Ascending aorta (tissue), 2 donors: ENCODE data around the gene AKAP7. TPM values are rescaled to one million over a fixed set of nuclear protein-coding genes. Genes with fewer than 3 reads are reported as not detected.

Experiments used
- DNase-seq, 2 donors: peaks; one replicate each; pipeline ENCODE4 v3.0.0-alpha.2; 2019; ENCODE audit warnings: low spot score in 2 of 2
- H3K27ac ChIP-seq, 2 donors: fragments of 200-600 bp; sonication (generic); one replicate each; pipeline ENCODE4 v1.5.1; 2016 to 2017; ENCODE audit warnings: mild to moderate bottlenecking in 1 of 2
- H3K27me3 ChIP-seq: fragments of 200-600 bp; sonication (generic); one replicate; pipeline ENCODE4 v1.5.1; 2017
- H3K36me3 ChIP-seq, 2 donors: fragments of 200-600 bp; sonication (generic); one replicate each; pipeline ENCODE4 v1.5.1; 2016
- H3K4me1 ChIP-seq, 2 donors: fragments of 200-600 bp; sonication (generic); one replicate each; pipeline ENCODE4 v1.5.1; 2016 to 2017; ENCODE audit warnings: mild to moderate bottlenecking in 1 of 2
- H3K4me3 ChIP-seq, 2 donors: fragments of 200-600 bp; sonication (generic); one replicate each; pipeline ENCODE4 v1.5.1; 2016 to 2017; ENCODE audit warnings: mild to moderate bottlenecking in 1 of 2
- H3K9me3 ChIP-seq, 2 donors: fragments of 200-600 bp; sonication (generic); one replicate each; pipeline ENCODE4 v1.5.1; 2016
- intact Hi-C: fragments of 100-400 bp; cut with DNase I; formaldehyde crosslinking; loops from one replicate; pipeline ENCODE4 v1.15.1; 2023
- total RNA-seq: library from RNA; depleted of rRNA; stranded (reverse); fragments of >200 nt; gene quantifications from one replicate; pipeline ENCODE4 v1.1.0, GENCODE V29; 2016
- TF ChIP-seq, protein P1 (sequence below), 3 experiments: fragments of 200-600 bp in 2 of 3; fragments of 450-650 bp in 1 of 3; sonication (generic) in 2 of 3; IDR thresholded peaks; one replicate each; pipeline ENCODE4 v1.5.1; 2016 to 2019; ENCODE audit warnings: antibody characterized with exemption in 3 of 3, mild to moderate bottlenecking in 1 of 3, moderate library complexity in 1 of 3

AKAP7 gene
- total RNA-seq, 1 donor from 2014 or later, result 1.3 TPM

DNA sequence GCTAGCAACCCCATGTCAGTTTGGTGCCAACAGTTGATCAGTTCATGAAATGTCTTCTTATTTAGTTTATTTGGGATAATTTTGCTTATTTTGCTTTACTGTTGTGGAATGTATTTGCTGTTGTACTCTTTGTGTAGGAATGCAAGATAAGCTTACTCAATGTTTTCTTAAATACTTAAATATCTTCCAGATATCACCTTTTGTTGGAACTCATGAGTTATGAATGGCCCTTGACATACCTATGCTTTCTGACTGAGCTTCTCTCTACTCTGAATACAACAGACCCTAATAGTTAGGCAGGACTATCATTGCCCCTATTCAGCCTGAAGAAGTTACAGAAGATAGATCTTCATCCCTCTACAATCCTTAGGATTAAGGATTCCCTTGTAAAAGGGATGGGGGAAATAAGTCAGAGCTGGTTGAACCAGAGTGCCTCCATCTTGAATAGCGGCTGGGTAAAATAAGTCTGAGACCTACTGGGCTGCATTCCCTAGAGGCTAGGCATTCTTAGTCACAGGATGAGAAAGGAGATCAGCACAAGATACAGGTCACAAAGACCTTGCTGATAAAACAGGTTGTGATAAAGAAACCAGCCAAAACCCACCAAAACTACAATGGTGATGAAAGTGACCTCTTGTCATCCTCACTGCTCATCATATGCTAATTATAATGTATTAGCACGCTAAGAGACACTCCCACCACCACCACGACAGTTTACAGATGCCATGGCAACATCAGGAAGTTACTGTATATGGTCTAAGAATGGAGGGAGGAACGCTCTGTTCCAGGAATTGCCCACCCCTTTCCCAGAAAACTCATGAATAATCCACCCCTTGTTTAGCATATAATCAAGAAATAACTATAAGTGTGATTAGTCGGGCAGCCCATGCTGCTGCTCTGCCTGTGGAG is 196.9 kb downstream of the AKAP7 start:
- Histone ChIP-seq H3K27me3 (no peaks in the 10 kb centered on the region), H3K27ac (no peak overlapping the region), H3K36me3 (no peaks in the 10 kb centered on the region), H3K4me3 (no peak overlapping the region), H3K4me1 (no peaks in the 10 kb centered on the region), H3K9me3 (no peaks in the 10 kb centered on the region)
- DNase-seq, result no peak
- TF ChIP-seq, protein P1, sequence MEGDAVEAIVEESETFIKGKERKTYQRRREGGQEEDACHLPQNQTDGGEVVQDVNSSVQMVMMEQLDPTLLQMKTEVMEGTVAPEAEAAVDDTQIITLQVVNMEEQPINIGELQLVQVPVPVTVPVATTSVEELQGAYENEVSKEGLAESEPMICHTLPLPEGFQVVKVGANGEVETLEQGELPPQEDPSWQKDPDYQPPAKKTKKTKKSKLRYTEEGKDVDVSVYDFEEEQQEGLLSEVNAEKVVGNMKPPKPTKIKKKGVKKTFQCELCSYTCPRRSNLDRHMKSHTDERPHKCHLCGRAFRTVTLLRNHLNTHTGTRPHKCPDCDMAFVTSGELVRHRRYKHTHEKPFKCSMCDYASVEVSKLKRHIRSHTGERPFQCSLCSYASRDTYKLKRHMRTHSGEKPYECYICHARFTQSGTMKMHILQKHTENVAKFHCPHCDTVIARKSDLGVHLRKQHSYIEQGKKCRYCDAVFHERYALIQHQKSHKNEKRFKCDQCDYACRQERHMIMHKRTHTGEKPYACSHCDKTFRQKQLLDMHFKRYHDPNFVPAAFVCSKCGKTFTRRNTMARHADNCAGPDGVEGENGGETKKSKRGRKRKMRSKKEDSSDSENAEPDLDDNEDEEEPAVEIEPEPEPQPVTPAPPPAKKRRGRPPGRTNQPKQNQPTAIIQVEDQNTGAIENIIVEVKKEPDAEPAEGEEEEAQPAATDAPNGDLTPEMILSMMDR (IDR thresholded peaks at IDR 0.05), result no peak
- intact Hi-C loops, result no loop called here

Other genes with a start within 250 kb of the AKAP7 start
- 163 TPM for gene EPB41L2, start 72.2 kb upstream of the AKAP7 start, total RNA-seq